Esophagus muscularis mucosa (tissue), 4 donors: ENCODE results near the gene SYT6. TPM values are rescaled to one million over a fixed set of nuclear protein-coding genes. Genes with fewer than 3 reads are reported as not detected.

ENCODE experiments used
- DNase-seq: peaks from one replicate; pipeline ENCODE4 v3.0.0-alpha.2; 2017; ENCODE audit errors: extremely low spot score
- H3K27ac ChIP-seq, 4 donors: fragments of 200-600 bp; sonication (generic); replicated peaks in 1 of 4; 1 replicate in 3 of 4; 2 replicates in 1 of 4; pipeline ENCODE4 v1.5.1; 2016 to 2019; ENCODE audit warnings: mild to moderate bottlenecking in 1 of 4
- H3K27me3 ChIP-seq, 4 donors: fragments of 200-600 bp; sonication (generic); one replicate each; pipeline versions ENCODE4 v1.5.1 to v1.6.0; 2016 to 2019
- H3K36me3 ChIP-seq, 4 donors: fragments of 200-600 bp; sonication (generic); one replicate each; pipeline ENCODE4 v1.5.1; 2016 to 2019
- H3K4me1 ChIP-seq, 4 donors: fragments of 200-600 bp; sonication (generic); one replicate each; pipeline ENCODE4 v1.5.1; 2016 to 2019
- H3K4me3 ChIP-seq, 4 donors: fragments of 200-600 bp; sonication (generic); 1 replicate in 2 of 4; 2 replicates in 2 of 4; pipeline ENCODE4 v1.5.1; 2016 to 2019; ENCODE audit warnings: mild to moderate bottlenecking in 4 of 4, moderate library complexity in 1 of 4
- H3K9me3 ChIP-seq, 4 donors: fragments of 200-600 bp; sonication (generic); 1 replicate in 3 of 4; 2 replicates in 1 of 4; pipeline ENCODE4 v1.5.1; 2016 to 2019
- EP300 ChIP-seq: sonication (generic); formaldehyde crosslinking; IDR thresholded peaks from one replicate; pipeline ENCODE4 v1.6.1; 2017; ENCODE audit warnings: antibody characterized with exemption
- POLR2A ChIP-seq: fragments of 450-650 bp; IDR thresholded peaks from one replicate; pipeline ENCODE4 v1.6.1; 2017; ENCODE audit warnings: antibody characterized with exemption, moderate library complexity, mild to moderate bottlenecking, low read depth
- POLR2AphosphoS5 ChIP-seq, 2 donors: sonication (generic); formaldehyde crosslinking; IDR thresholded peaks; one replicate each; pipeline ENCODE4 v1.6.1; 2017; ENCODE audit warnings: antibody characterized with exemption in 2 of 2
- WGBS: methylation state at CpG from one replicate; pipeline ENCODE4 v1.1.5; 2018; 5-methylcytosine and 5-hydroxymethylcytosine counted together
- intact Hi-C: fragments of 100-400 bp; cut with DNase I; formaldehyde crosslinking; loops from one replicate; pipeline ENCODE4 v1.15.1; 2023
- total RNA-seq, 4 donors: library from RNA; depleted of rRNA; stranded (reverse); fragments of >200 nt; gene quantifications; one replicate each; pipeline versions ENCODE4 v1.1.0 to v1.2.1, GENCODE V29; 2016
- TF ChIP-seq, protein P1 (sequence below), 3 experiments: fragments of 200-600 bp in 2 of 3; fragments of 450-650 bp in 1 of 3; sonication (generic) in 2 of 3; IDR thresholded peaks; one replicate each; pipeline ENCODE4 v1.5.1; 2017 to 2019; ENCODE audit warnings: antibody characterized with exemption in 3 of 3, mild to moderate bottlenecking in 2 of 3, moderate library complexity in 1 of 3

SYT6 gene
- total RNA-seq, 4 donors from 2014 or later, result 0.06 to 0.83 TPM; not detected in 2

DNA sequence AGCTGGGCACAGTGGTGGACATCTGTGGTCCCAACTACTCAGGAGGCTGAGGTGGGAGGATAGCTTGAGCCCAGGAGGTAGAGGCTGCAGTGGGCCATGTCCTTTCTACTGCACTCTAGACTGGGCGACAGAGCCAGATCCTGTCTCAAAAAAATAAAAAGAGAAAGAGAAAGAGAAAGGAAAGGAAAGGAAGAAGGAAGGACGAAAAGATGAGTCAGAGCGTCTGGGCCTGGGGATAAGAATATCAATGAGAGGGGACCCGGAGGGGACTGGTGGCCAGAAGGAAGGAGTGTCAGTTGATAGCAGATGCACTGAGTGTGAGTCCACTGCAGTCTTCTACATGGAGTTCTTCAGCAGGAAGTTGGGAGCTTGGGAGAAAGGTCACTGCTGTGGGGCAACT, 75.6 kb downstream of the SYT6 start:
- Histone ChIP-seq H3K4me3 (no peak overlapping the region), H3K36me3 (no peaks in the 10 kb centered on the region), H3K27ac (no peak overlapping the region), H3K27me3 (no peaks in the 10 kb centered on the region), H3K9me3 (peaks cover 0 to 4% (median 2%) of the 10 kb centered on the region in 4 donors), H3K4me1 (peaks cover 8 to 21% (median 18%) of the 10 kb centered on the region in 4 donors)
- 78% methylated on average over 4 of the region's 4 CpGs for WGBS
- no peak for DNase-seq
- no peak for TF ChIP-seq EP300
- no peak for TF ChIP-seq POLR2AphosphoS5 (IDR thresholded peaks at IDR 0.05)
- TF ChIP-seq, protein P1, sequence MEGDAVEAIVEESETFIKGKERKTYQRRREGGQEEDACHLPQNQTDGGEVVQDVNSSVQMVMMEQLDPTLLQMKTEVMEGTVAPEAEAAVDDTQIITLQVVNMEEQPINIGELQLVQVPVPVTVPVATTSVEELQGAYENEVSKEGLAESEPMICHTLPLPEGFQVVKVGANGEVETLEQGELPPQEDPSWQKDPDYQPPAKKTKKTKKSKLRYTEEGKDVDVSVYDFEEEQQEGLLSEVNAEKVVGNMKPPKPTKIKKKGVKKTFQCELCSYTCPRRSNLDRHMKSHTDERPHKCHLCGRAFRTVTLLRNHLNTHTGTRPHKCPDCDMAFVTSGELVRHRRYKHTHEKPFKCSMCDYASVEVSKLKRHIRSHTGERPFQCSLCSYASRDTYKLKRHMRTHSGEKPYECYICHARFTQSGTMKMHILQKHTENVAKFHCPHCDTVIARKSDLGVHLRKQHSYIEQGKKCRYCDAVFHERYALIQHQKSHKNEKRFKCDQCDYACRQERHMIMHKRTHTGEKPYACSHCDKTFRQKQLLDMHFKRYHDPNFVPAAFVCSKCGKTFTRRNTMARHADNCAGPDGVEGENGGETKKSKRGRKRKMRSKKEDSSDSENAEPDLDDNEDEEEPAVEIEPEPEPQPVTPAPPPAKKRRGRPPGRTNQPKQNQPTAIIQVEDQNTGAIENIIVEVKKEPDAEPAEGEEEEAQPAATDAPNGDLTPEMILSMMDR (IDR thresholded peaks at IDR 0.05), result no peak
- intact Hi-C loops, result no loop called here

- 89% methylated on average over 3 of the region's 3 CpGs for WGBS
- H3K4me1 ChIP-seq, result peaks cover 7 to 16% (median 15%) of the 10 kb centered on the region in 4 donors
These were observed 76.5 kb downstream of the SYT6 start for GRCh38 chr1:114077188-114077587.

GRCh38 chr1:114076308-114076707, 77.4 kb downstream of the SYT6 start:
- intact Hi-C loops, result no loop called here
- peaks cover 0 to 21% (median 17%) of the 10 kb centered on the region in 4 donors for H3K9me3 ChIP-seq
- no peak overlapping the region for H3K27ac ChIP-seq
- H3K4me1 ChIP-seq, result peaks cover 0 to 7% (median 6%) of the 10 kb centered on the region in 4 donors
- TF ChIP-seq, protein P1 (IDR thresholded peaks at IDR 0.05), result no peak
- no peak for TF ChIP-seq POLR2A
- TF ChIP-seq POLR2AphosphoS5 (IDR thresholded peaks at IDR 0.05), result no peak
- no peak for TF ChIP-seq EP300
- no peak for DNase-seq
- no peaks in the 10 kb centered on the region for H3K36me3 ChIP-seq
- H3K27me3 ChIP-seq, result no peaks in the 10 kb centered on the region
- H3K4me3 ChIP-seq, result no peak overlapping the region
- 75% methylated on average over 4 of the region's 4 CpGs for WGBS

More at GRCh38 chr1:114077188-114077587, 76.5 kb downstream of the SYT6 start:
- H3K4me3 ChIP-seq, result no peak overlapping the region
- no peaks in the 10 kb centered on the region for H3K36me3 ChIP-seq
- H3K9me3 ChIP-seq, result peaks cover 0 to 13% (median 11%) of the 10 kb centered on the region in 4 donors
- no peaks in the 10 kb centered on the region for H3K27me3 ChIP-seq
- TF ChIP-seq, protein P1 (IDR thresholded peaks at IDR 0.05), result no peak
- TF ChIP-seq POLR2AphosphoS5 (IDR thresholded peaks at IDR 0.05) (no peak), EP300 (no peak), POLR2A (no peak)
- intact Hi-C loops, result no loop called here
- H3K27ac ChIP-seq, result no peak overlapping the region
- DNase-seq, result no peak

GRCh38 chr1:114075546-114076242, 78.0 kb downstream of the SYT6 start:
- peaks cover 0 to under 1% (median under 1%) of the 10 kb centered on the region in 4 donors for H3K4me1 ChIP-seq
- H3K36me3 ChIP-seq, result no peaks in the 10 kb centered on the region
- H3K27me3 ChIP-seq, result no peaks in the 10 kb centered on the region
- no peak overlapping the region for H3K4me3 ChIP-seq
- H3K9me3 ChIP-seq, result peaks cover 0 to 21% (median 17%) of the 10 kb centered on the region in 4 donors
- intact Hi-C loops, result no loop called here
- H3K27ac ChIP-seq, result no peak overlapping the region
- 60% methylated on average over 4 of the region's 4 CpGs for WGBS
- no peak for DNase-seq
- TF ChIP-seq, protein P1 (IDR thresholded peaks at IDR 0.05), result no peak
- TF ChIP-seq POLR2A, result no peak
- TF ChIP-seq EP300, result no peak
- no peak for TF ChIP-seq POLR2AphosphoS5 (IDR thresholded peaks at IDR 0.05)
